ENCODE results near the gene ZNF500.
A peak's percentile ranks its signal among the peaks of the same experiment; 100 is the strongest.

The ZNF500 gene

DNA sequence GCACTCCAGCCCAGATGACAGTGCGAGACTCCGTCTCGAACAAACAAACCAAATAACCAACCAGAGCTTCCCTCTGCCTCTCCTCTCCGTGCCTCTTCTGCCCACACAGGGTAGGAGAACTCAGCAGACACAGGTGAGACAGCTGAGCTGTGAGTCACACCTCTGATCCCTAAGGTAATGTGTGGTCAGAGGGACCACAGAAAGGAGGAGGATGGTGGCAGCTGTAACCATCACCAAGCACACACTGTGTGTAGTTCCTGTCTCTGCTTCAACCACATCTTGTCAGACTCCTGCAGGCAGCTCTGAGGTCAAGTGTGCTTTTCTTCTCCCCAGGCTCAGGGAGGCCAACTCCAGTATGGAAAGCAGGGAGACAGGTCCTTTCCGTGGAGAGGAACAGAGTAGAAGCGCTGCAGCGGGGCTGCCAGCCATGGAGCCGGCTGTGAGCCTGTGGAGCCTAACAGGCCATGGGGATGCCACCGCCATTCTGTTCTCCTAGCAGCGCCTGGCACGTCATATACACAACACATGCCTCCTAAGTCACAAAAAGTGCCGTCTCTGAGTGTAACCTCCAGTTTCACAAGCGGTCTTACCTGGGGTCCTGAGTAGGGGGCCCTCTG lies 66.5 kb downstream of the ZNF500 start:
- H3K36me3 ChIP-seq = peaks cover 42 to 93% (median 88%) of the 10 kb centered on the region in 3 donors

DNA sequence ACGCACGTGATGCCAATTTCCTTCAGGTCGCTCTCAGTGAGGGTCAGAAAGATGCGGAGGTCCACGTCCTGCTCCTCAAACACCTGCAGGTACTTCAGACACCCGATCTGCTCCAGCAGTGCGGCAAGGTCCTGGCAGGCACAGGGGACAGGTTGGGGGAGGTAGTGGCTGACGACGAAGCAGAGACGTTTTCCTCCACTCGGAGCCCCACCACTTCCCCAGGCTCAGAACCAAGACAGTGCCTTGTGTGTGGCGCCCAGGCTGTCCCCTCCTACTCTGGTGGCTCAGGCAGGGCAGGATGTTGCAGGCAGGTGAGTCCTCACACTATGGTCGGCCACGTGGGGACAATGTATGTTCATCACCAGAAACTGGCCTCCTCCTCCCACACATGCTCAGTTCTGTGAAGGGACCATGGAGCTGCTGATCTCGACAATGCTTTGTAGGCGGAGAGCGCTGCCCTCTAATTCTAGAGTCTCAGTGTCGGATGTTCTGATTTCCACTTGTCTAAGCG lies 67.9 kb downstream of the ZNF500 start:
- intact Hi-C loops (cut with DNase I; ENCODE audit: low total_unique reads) = no loop called here
- Histone ChIP-seq H3K27ac (no peak overlapping the region), H3K4me3 (no peak overlapping the region), H3K9me3 (no peaks in the 10 kb centered on the region), H3K27me3 (no peaks in the 10 kb centered on the region), H3K4me1 (peaks cover 0 to 27% (median 11%) of the 10 kb centered on the region in 4 donors), H3K36me3 (peaks cover 33 to 87% (median 80%) of the 10 kb centered on the region in 3 donors)
- DNase-seq = no peak
- TF ChIP-seq, protein P1, sequence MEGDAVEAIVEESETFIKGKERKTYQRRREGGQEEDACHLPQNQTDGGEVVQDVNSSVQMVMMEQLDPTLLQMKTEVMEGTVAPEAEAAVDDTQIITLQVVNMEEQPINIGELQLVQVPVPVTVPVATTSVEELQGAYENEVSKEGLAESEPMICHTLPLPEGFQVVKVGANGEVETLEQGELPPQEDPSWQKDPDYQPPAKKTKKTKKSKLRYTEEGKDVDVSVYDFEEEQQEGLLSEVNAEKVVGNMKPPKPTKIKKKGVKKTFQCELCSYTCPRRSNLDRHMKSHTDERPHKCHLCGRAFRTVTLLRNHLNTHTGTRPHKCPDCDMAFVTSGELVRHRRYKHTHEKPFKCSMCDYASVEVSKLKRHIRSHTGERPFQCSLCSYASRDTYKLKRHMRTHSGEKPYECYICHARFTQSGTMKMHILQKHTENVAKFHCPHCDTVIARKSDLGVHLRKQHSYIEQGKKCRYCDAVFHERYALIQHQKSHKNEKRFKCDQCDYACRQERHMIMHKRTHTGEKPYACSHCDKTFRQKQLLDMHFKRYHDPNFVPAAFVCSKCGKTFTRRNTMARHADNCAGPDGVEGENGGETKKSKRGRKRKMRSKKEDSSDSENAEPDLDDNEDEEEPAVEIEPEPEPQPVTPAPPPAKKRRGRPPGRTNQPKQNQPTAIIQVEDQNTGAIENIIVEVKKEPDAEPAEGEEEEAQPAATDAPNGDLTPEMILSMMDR (IDR thresholded peaks at IDR 0.05) = no peak

More for the DNA sequence above, 66.5 kb downstream of the ZNF500 start:
- DNase-seq = no peak
- TF ChIP-seq, protein P1 (IDR thresholded peaks at IDR 0.05) = no peak
- no peak overlapping the region for H3K4me3 ChIP-seq
- H3K27ac ChIP-seq = no peak overlapping the region
- H3K4me1 ChIP-seq = peaks cover 0 to 13% (median 0%) of the 10 kb centered on the region in 4 donors
- H3K9me3 ChIP-seq = no peaks in the 10 kb centered on the region
- intact Hi-C loops (cut with DNase I; ENCODE audit: low total_unique reads) = no loop called here
- H3K27me3 ChIP-seq = no peaks in the 10 kb centered on the region

DNA sequence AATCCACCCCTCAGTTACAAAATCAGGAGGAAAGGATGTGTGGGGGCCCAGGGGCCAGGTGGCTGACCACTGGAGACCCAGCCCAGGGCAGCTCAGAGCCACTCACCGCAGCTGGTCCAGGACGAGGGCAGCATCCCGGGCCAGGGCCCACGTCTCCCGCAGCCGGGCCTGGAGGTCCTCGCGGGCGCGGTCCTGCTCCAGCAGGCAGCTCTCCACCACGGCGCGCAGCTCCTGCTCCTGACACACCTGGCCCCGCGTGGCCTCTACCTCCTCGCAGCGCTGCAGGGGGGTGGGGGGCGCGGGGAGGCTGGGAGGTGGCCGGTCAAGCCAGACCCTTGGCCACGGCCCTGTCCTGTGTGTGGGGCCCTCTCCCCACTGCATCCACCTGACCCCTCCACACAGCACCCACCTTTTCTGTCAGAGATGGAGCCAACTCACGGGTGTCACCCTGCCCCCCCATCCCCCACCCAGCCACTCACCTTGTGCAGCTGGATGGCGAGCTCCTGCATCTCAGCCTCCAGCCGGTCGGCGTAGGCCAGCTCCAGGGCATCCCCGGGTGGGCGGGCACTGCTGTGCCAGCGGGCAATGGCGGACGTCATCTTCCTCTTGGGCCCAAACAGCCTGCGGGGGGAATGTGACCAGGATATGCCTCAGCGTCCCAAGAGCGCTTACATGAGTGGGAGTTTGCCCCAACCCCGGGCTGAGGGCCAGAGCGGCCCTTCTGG lies 68.5 kb downstream of the ZNF500 start:
- no peak overlapping the region for H3K27ac ChIP-seq
- no peaks in the 10 kb centered on the region for H3K27me3 ChIP-seq
- H3K36me3 ChIP-seq = peaks cover 33 to 82% (median 76%) of the 10 kb centered on the region in 3 donors
- DNase-seq = peak in 1 of 2 donors; percentile 65
- no peak overlapping the region for H3K4me3 ChIP-seq
- intact Hi-C loops (cut with DNase I; ENCODE audit: low total_unique reads) = no loop called here
- TF ChIP-seq, protein P1 (IDR thresholded peaks at IDR 0.05) = no peak
- H3K4me1 ChIP-seq = peaks cover 0 to 29% (median 11%) of the 10 kb centered on the region in 4 donors
- no peaks in the 10 kb centered on the region for H3K9me3 ChIP-seq

Data from tibial artery (tissue), 4 donors.